Activated naive CD8-positive, alpha-beta T cell (primary cell): ENCODE measurements around the gene GID8.
"Not testable (repeated sequence)": the region's sequence is repeated elsewhere in the genome, so short reads cannot be mapped to it uniquely, and the experiment has no call there.

Experiments used
- H3K27ac Mint-ChIP-seq: one replicate; pipeline ENCODE4 v1.8.0; 2021; ENCODE audit warnings: mixed read lengths
- H3K27me3 Mint-ChIP-seq: one replicate; pipeline ENCODE4 v1.8.0; 2021; ENCODE audit warnings: mixed read lengths
- H3K36me3 Mint-ChIP-seq: one replicate; pipeline ENCODE4 v1.8.0; 2021; ENCODE audit warnings: mixed read lengths
- H3K4me1 Mint-ChIP-seq: one replicate; pipeline ENCODE4 v1.8.0; 2021; ENCODE audit warnings: low read depth, mixed read lengths
- H3K4me3 Mint-ChIP-seq: one replicate; pipeline ENCODE4 v1.8.0; 2021; ENCODE audit warnings: mild to moderate bottlenecking, mixed read lengths
- H3K9me3 Mint-ChIP-seq: one replicate; pipeline ENCODE4 v1.8.0; 2021; ENCODE audit warnings: low read depth, mixed read lengths

The GID8 gene

GRCh38 chr20:62910777-62911497 is 27.0 kb upstream of the GID8 start:
- Mint-ChIP-seq H3K36me3 (no peaks in the 10 kb centered on the region), H3K4me1 (peaks cover 48% of the 10 kb centered on the region), H3K27me3 (no peaks in the 10 kb centered on the region), H3K27ac (no peak overlapping the region), H3K9me3 (no peaks in the 10 kb centered on the region), H3K4me3 (no peak overlapping the region)

- H3K4me1 Mint-ChIP-seq = peaks cover 56% of the 10 kb centered on the region
- no peaks in the 10 kb centered on the region for H3K27me3 Mint-ChIP-seq
- H3K4me3 Mint-ChIP-seq = no peak overlapping the region
- H3K27ac Mint-ChIP-seq = peak overlapping the region; percentile 34
- H3K9me3 Mint-ChIP-seq = no peaks in the 10 kb centered on the region
- no peaks in the 10 kb centered on the region for H3K36me3 Mint-ChIP-seq
These were observed 26.2 kb upstream of the GID8 start for GRCh38 chr20:62911701-62912280.

GRCh38 chr20:62913043-62913630 is 24.8 kb upstream of the GID8 start:
- H3K27ac Mint-ChIP-seq = no peak overlapping the region
- H3K27me3 Mint-ChIP-seq = no peaks in the 10 kb centered on the region
- H3K4me1 Mint-ChIP-seq = peaks cover 64% of the 10 kb centered on the region
- H3K4me3 Mint-ChIP-seq = no peak overlapping the region
- no peaks in the 10 kb centered on the region for H3K36me3 Mint-ChIP-seq
- H3K9me3 Mint-ChIP-seq = no peaks in the 10 kb centered on the region

GRCh38 chr20:62914436-62914835 is 23.5 kb upstream of the GID8 start:
- H3K27ac Mint-ChIP-seq = no peak overlapping the region
- H3K9me3 Mint-ChIP-seq = no peaks in the 10 kb centered on the region
- no peaks in the 10 kb centered on the region for H3K27me3 Mint-ChIP-seq
- peak overlapping the region; percentile 7 for H3K4me3 Mint-ChIP-seq
- no peaks in the 10 kb centered on the region for H3K36me3 Mint-ChIP-seq
- H3K4me1 Mint-ChIP-seq = peaks cover 74% of the 10 kb centered on the region

GRCh38 chr20:62914970-62915457 is 22.9 kb upstream of the GID8 start:
- Mint-ChIP-seq H3K27ac (peak overlapping the region; percentile 81), H3K9me3 (no peaks in the 10 kb centered on the region), H3K4me3 (peak overlapping the region; percentile 70), H3K36me3 (no peaks in the 10 kb centered on the region), H3K4me1 (peaks cover 75% of the 10 kb centered on the region), H3K27me3 (no peaks in the 10 kb centered on the region)

- Mint-ChIP-seq H3K4me3 (peak overlapping the region; percentile 83), H3K9me3 (no peaks in the 10 kb centered on the region), H3K27ac (peak overlapping the region; percentile 89), H3K27me3 (no peaks in the 10 kb centered on the region), H3K36me3 (no peaks in the 10 kb centered on the region), H3K4me1 (peaks cover 85% of the 10 kb centered on the region)
These were observed 21.1 kb upstream of the GID8 start for GRCh38 chr20:62916703-62917476.

GRCh38 chr20:62917720-62918119 is 20.2 kb upstream of the GID8 start:
- Mint-ChIP-seq H3K36me3 (no peaks in the 10 kb centered on the region), H3K9me3 (no peaks in the 10 kb centered on the region), H3K4me3 (peak overlapping the region; percentile 83), H3K4me1 (peaks cover 90% of the 10 kb centered on the region), H3K27ac (peak overlapping the region; percentile 85), H3K27me3 (no peaks in the 10 kb centered on the region)

GRCh38 chr20:62918147-62918546 is 19.8 kb upstream of the GID8 start:
- H3K4me1 Mint-ChIP-seq = peaks cover 91% of the 10 kb centered on the region
- peak overlapping the region; percentile 85 for H3K27ac Mint-ChIP-seq
- H3K36me3 Mint-ChIP-seq = no peaks in the 10 kb centered on the region
- no peaks in the 10 kb centered on the region for H3K9me3 Mint-ChIP-seq
- peak overlapping the region; percentile 83 for H3K4me3 Mint-ChIP-seq
- H3K27me3 Mint-ChIP-seq = no peaks in the 10 kb centered on the region

- Mint-ChIP-seq H3K4me1 (peaks cover 92% of the 10 kb centered on the region), H3K9me3 (no peaks in the 10 kb centered on the region), H3K36me3 (no peaks in the 10 kb centered on the region), H3K27ac (peak overlapping the region; percentile 85), H3K4me3 (peak overlapping the region; percentile 83), H3K27me3 (no peaks in the 10 kb centered on the region)
These were observed 19.1 kb upstream of the GID8 start for GRCh38 chr20:62918831-62919230.

GRCh38 chr20:62920039-62920645 is 17.8 kb upstream of the GID8 start:
- no peaks in the 10 kb centered on the region for H3K27me3 Mint-ChIP-seq
- peak overlapping the region; percentile 85 for H3K27ac Mint-ChIP-seq
- H3K9me3 Mint-ChIP-seq = no peaks in the 10 kb centered on the region
- no peaks in the 10 kb centered on the region for H3K36me3 Mint-ChIP-seq
- H3K4me1 Mint-ChIP-seq = peaks cover 93% of the 10 kb centered on the region
- peak overlapping the region; percentile 83 for H3K4me3 Mint-ChIP-seq

GRCh38 chr20:62921119-62921687 is 16.7 kb upstream of the GID8 start:
- Mint-ChIP-seq H3K4me1 (peaks cover 84% of the 10 kb centered on the region), H3K27me3 (no peaks in the 10 kb centered on the region), H3K4me3 (peak overlapping the region; percentile 83), H3K27ac (peak overlapping the region; percentile 85), H3K36me3 (no peaks in the 10 kb centered on the region), H3K9me3 (no peaks in the 10 kb centered on the region)

GRCh38 chr20:62922451-62922921 is 15.5 kb upstream of the GID8 start:
- Mint-ChIP-seq H3K27ac (peak overlapping the region; percentile 97), H3K9me3 (no peaks in the 10 kb centered on the region), H3K4me3 (peak overlapping the region; percentile 94), H3K4me1 (peaks cover 80% of the 10 kb centered on the region), H3K36me3 (no peaks in the 10 kb centered on the region), H3K27me3 (no peaks in the 10 kb centered on the region)

- Mint-ChIP-seq H3K4me3 (peak overlapping the region; percentile 94), H3K27ac (peak overlapping the region; percentile 97), H3K4me1 (peaks cover 80% of the 10 kb centered on the region)
- not testable (repeated sequence) for H3K9me3 Mint-ChIP-seq, H3K27me3 Mint-ChIP-seq, H3K36me3 Mint-ChIP-seq
These were observed 14.8 kb upstream of the GID8 start for GRCh38 chr20:62923059-62923668.
